Measurements from ENCODE around the gene OR4K13. TPM values are rescaled to one million over a fixed set of nuclear protein-coding genes. Genes with fewer than 3 reads are reported as not detected.

The OR4K13 gene, protein sequence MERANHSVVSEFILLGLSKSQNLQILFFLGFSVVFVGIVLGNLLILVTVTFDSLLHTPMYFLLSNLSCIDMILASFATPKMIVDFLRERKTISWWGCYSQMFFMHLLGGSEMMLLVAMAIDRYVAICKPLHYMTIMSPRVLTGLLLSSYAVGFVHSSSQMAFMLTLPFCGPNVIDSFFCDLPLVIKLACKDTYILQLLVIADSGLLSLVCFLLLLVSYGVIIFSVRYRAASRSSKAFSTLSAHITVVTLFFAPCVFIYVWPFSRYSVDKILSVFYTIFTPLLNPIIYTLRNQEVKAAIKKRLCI
- polyA plus RNA-seq (not detected in 3 replicates), polyA minus RNA-seq (not detected in 3 replicates)
- polyA plus RNA-seq (2011; ENCODE audit: low read depth), result not detected
- not detected in 2 replicates for polyA plus RNA-seq (2011; cell fraction: cytosol; rRNA removed)
- not detected in 2 replicates for polyA plus RNA-seq (2011; cell fraction: nucleus; rRNA removed)
- not detected in 2 replicates for polyA plus RNA-seq (2012; ENCODE audit: low replicate concordance)
- polyA minus RNA-seq (2011; cell fraction: cytosol; rRNA and poly(A)+ RNA removed), result not detected
- not detected in 2 replicates for polyA minus RNA-seq (2011; cell fraction: nucleus; rRNA and poly(A)+ RNA removed)

DNA sequence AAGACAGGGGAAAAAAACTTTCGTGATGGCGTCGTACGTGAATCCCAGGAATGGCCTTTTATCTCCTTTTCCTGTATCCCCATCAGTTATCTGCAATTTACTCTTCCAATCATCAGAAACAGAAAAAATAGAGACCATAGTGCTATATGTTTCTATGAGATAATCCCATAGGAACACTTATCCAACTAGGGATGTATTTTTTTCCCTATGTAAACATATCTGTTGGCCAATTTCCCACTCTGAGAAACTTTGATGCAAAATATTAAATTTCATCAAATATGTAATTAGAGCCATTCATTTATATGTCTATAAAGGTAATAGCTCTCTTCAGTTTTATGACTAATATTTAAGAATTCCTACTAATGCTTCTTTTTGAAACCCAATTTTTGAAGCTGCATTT lies at the start of gene OR4K13:
Gene OR4K13 (minus strand): TSS at position 101 of the 400 bp plus-strand sequence. CDS start 1,280 bp downstream, outside the sequence.
- no peak for DNase-seq (ENCODE audit: low read depth, low spot score)
- Histone ChIP-seq H3K4me3 (ENCODE audit: control insufficient read depth in 2 of 3, extremely low read depth in 1 of 3, insufficient read depth in 2 of 3, low read depth in 1 of 3, low read length in 3 of 3) (no peak within 1 kb of the TSS), H3K4me2 (ENCODE audit: control insufficient read depth, extremely low read depth, insufficient read depth, low read depth, low read length) (no peak within 1 kb of the TSS), H3K9me1 (ENCODE audit: control insufficient read depth, extremely low read depth, insufficient read depth, low read length) (no peaks in the 10 kb centered on the region), H3K9me3 (ENCODE audit: control insufficient read depth, low read depth, low read length) (peaks cover 5% of the 10 kb centered on the region), H3K9ac (ENCODE audit: control insufficient read depth, extremely low read depth, insufficient read depth, low read length) (no peak within 1 kb of the TSS), H3K79me2 (ENCODE audit: control insufficient read depth, insufficient read depth, low read length) (no peaks in the 10 kb centered on the region), H3K36me3 (ENCODE audit: control insufficient read depth in 2 of 2, extremely low read depth in 1 of 2, insufficient read depth in 2 of 2, low read length in 2 of 2) (no peaks in the 10 kb centered on the region), H3K27ac (ENCODE audit: control insufficient read depth, insufficient read depth, low read length) (no peak within 1 kb of the TSS), H3K4me1 (ENCODE audit: control insufficient read depth, extremely low read depth, insufficient read depth, low read length) (no peaks in the 10 kb centered on the region), H4K20me1 (ENCODE audit: control insufficient read depth, extremely low read depth, insufficient read depth, low read length) (no peaks in the 10 kb centered on the region), H2AFZ (ENCODE audit: control insufficient read depth, low read length) (no peak within 1 kb of the TSS), H3K27me3 (ENCODE audit: control insufficient read depth, extremely low read depth, insufficient read depth, low read length) (no peaks in the 10 kb centered on the region)
- no peak for FAIRE-seq
- TF ChIP-seq, protein P1, sequence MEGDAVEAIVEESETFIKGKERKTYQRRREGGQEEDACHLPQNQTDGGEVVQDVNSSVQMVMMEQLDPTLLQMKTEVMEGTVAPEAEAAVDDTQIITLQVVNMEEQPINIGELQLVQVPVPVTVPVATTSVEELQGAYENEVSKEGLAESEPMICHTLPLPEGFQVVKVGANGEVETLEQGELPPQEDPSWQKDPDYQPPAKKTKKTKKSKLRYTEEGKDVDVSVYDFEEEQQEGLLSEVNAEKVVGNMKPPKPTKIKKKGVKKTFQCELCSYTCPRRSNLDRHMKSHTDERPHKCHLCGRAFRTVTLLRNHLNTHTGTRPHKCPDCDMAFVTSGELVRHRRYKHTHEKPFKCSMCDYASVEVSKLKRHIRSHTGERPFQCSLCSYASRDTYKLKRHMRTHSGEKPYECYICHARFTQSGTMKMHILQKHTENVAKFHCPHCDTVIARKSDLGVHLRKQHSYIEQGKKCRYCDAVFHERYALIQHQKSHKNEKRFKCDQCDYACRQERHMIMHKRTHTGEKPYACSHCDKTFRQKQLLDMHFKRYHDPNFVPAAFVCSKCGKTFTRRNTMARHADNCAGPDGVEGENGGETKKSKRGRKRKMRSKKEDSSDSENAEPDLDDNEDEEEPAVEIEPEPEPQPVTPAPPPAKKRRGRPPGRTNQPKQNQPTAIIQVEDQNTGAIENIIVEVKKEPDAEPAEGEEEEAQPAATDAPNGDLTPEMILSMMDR (optimal IDR thresholded peaks at IDR 0.05 in 1 of 3, IDR thresholded peaks at IDR 0.05 in 1 of 3, conservative IDR thresholded peaks at IDR 0.05 in 1 of 3; ENCODE audit: extremely low read depth in 1 of 3, insufficient read depth in 2 of 3, low read length in 3 of 3), result no peak
- TF ChIP-seq EZH2 (IDR thresholded peaks at IDR 0.05; ENCODE audit: low read length), result no peak
- dilution Hi-C loops (cut with MboI; ENCODE audit: extremely low pct_ligation_motif_present, low sequenced_read_pairs), result no loop called here

DNA sequence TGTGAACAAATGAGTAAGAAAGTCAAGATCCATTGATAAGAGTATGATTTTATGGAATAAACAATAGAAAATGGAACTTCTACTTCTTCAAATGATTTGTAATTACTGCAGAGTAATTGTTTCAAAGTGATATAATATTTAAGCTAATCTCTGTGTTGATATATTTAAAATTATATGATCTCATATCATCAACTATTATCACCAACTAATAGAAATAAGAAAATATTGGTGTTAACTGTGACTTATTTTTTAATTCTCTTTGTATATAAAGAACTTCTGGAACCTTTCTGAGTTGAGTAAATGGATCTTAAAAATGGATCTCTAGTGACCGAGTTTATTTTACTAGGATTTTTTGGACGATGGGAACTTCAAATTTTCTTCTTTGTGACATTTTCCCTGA lies 23.9 kb upstream of the OR4K13 start, which contains the start of gene OR4L1:
Gene OR4L1 (plus strand): TSS at position 301 of the 400 bp plus-strand sequence. CDS start 0 bp downstream, at position 301.
- Histone ChIP-seq H4K20me1 (ENCODE audit: control insufficient read depth, extremely low read depth, insufficient read depth, low read length) (no peaks in the 10 kb centered on the region), H3K27me3 (ENCODE audit: control insufficient read depth, extremely low read depth, insufficient read depth, low read length) (no peaks in the 10 kb centered on the region), H3K9me1 (ENCODE audit: control insufficient read depth, extremely low read depth, insufficient read depth, low read length) (no peaks in the 10 kb centered on the region), H3K36me3 (ENCODE audit: control insufficient read depth in 2 of 2, extremely low read depth in 1 of 2, insufficient read depth in 2 of 2, low read length in 2 of 2) (no peaks in the 10 kb centered on the region), H2AFZ (ENCODE audit: control insufficient read depth, low read length) (no peak within 1 kb of the TSS), H3K4me3 (ENCODE audit: control insufficient read depth in 2 of 3, extremely low read depth in 1 of 3, insufficient read depth in 2 of 3, low read depth in 1 of 3, low read length in 3 of 3) (no peak within 1 kb of the TSS), H3K79me2 (ENCODE audit: control insufficient read depth, insufficient read depth, low read length) (no peaks in the 10 kb centered on the region), H3K27ac (ENCODE audit: control insufficient read depth, insufficient read depth, low read length) (no peak within 1 kb of the TSS), H3K9ac (ENCODE audit: control insufficient read depth, extremely low read depth, insufficient read depth, low read length) (no peak within 1 kb of the TSS), H3K9me3 (ENCODE audit: control insufficient read depth, low read depth, low read length) (no peaks in the 10 kb centered on the region), H3K4me1 (ENCODE audit: control insufficient read depth, extremely low read depth, insufficient read depth, low read length) (no peaks in the 10 kb centered on the region), H3K4me2 (ENCODE audit: control insufficient read depth, extremely low read depth, insufficient read depth, low read depth, low read length) (no peak within 1 kb of the TSS)
- DNase-seq (ENCODE audit: low read depth, low spot score) (no peak), FAIRE-seq (no peak)
- TF ChIP-seq EZH2 (IDR thresholded peaks at IDR 0.05; ENCODE audit: low read length), result no peak
- TF ChIP-seq, protein P1 (optimal IDR thresholded peaks at IDR 0.05 in 1 of 3, IDR thresholded peaks at IDR 0.05 in 1 of 3, conservative IDR thresholded peaks at IDR 0.05 in 1 of 3; ENCODE audit: extremely low read depth in 1 of 3, insufficient read depth in 2 of 3, low read length in 3 of 3), result no peak
- dilution Hi-C loops (cut with MboI; ENCODE audit: extremely low pct_ligation_motif_present, low sequenced_read_pairs), result no loop called here

Measured in keratinocyte (primary cell).